Neuronal stem cell (in vitro differentiated cells): ENCODE data around the gene TINAGL1.

Experiments used
- DNase-seq: peaks from one replicate; pipeline ENCODE4 v3.0.0-alpha.2; 2013; ENCODE audit warnings: low spot score
- H2AFZ ChIP-seq: one replicate; pipeline ENCODE4 v1.6.1; 2013; ENCODE audit warnings: mild to moderate bottlenecking, low read length, inconsistent platforms
- H2AK5ac ChIP-seq: 2 replicates; pipeline ENCODE4 v1.6.1; 2013; ENCODE audit warnings: low read depth, mild to moderate bottlenecking, inconsistent platforms, low read length, moderate library complexity, mixed read lengths
- H2BK120ac ChIP-seq: 2 replicates; pipeline ENCODE4 v1.6.1; 2013; ENCODE audit warnings: low read depth, mild to moderate bottlenecking, inconsistent platforms, low read length, moderate library complexity, mixed read lengths
- H2BK12ac ChIP-seq: one replicate; pipeline ENCODE4 v1.6.1; 2013; ENCODE audit warnings: low read length, inconsistent platforms
- H2BK15ac ChIP-seq: 2 replicates; pipeline ENCODE4 v1.6.1; 2013; ENCODE audit warnings: mild to moderate bottlenecking, low read length, inconsistent platforms, mixed read lengths
- H2BK5ac ChIP-seq: one replicate; pipeline ENCODE4 v1.6.1; 2013; ENCODE audit warnings: inconsistent platforms, mild to moderate bottlenecking, low read length, moderate library complexity
- H3K14ac ChIP-seq: one replicate; pipeline ENCODE4 v1.6.1; 2013; ENCODE audit warnings: low read length, inconsistent platforms
- H3K18ac ChIP-seq: 2 replicates; pipeline ENCODE4 v1.6.1; 2013; ENCODE audit warnings: low read length, inconsistent platforms
- H3K23ac ChIP-seq: 2 replicates; pipeline ENCODE4 v1.6.1; 2013; ENCODE audit warnings: low read depth, mild to moderate bottlenecking, mixed read lengths, low read length, inconsistent platforms; ENCODE audit not compliant: poor library complexity
- H3K27ac ChIP-seq: replicated peaks from 3 replicates; pipeline ENCODE4 v1.5.1; 2013; ENCODE audit warnings: low read length, inconsistent platforms
- H3K27me3 ChIP-seq, 3 experiments: 2 replicates each; pipeline ENCODE4 v1.6.1; 2013; ENCODE audit warnings: low read length in 3 of 3, mild to moderate bottlenecking in 2 of 3, inconsistent platforms in 1 of 3, low read depth in 1 of 3, mixed read lengths in 1 of 3, moderate library complexity in 1 of 3; ENCODE audit not compliant: control insufficient read depth in 3 of 3, insufficient read depth in 3 of 3
- H3K36me3 ChIP-seq, 2 donors: replicated peaks in 1 of 2; 2 replicates each; pipeline ENCODE4 v1.6.1; 2013; ENCODE audit warnings: low read length in 2 of 2; ENCODE audit not compliant: control insufficient read depth in 2 of 2, insufficient read depth in 2 of 2
- H3K4ac ChIP-seq: 2 replicates; pipeline ENCODE4 v1.6.1; 2013; ENCODE audit warnings: inconsistent platforms, mild to moderate bottlenecking, low read length, moderate library complexity
- H3K4me1 ChIP-seq, 2 donors: 1 replicate in 1 of 2; 2 replicates in 1 of 2; pipeline ENCODE4 v1.6.1; 2013; ENCODE audit warnings: low read length in 2 of 2, low read depth in 1 of 2; ENCODE audit not compliant: control insufficient read depth in 2 of 2, insufficient read depth in 1 of 2
- H3K4me2 ChIP-seq: one replicate; pipeline ENCODE4 v1.6.1; 2013; ENCODE audit warnings: mild to moderate bottlenecking, low read length, inconsistent platforms; ENCODE audit not compliant: insufficient read depth, poor library complexity, severe bottlenecking
- H3K4me3 ChIP-seq, 2 donors: 2 replicates each; pipeline ENCODE4 v1.5.1; 2013; ENCODE audit warnings: low read length in 2 of 2, mild to moderate bottlenecking in 2 of 2, inconsistent platforms in 1 of 2, moderate library complexity in 1 of 2
- H3K79me1 ChIP-seq: one replicate; pipeline ENCODE4 v1.6.1; 2013; ENCODE audit warnings: low read depth, mild to moderate bottlenecking, inconsistent platforms, low read length, moderate library complexity
- H3K9ac ChIP-seq: one replicate; pipeline ENCODE4 v1.6.1; 2013; ENCODE audit warnings: mild to moderate bottlenecking, low read depth, low read length, inconsistent platforms; ENCODE audit not compliant: poor library complexity
- H3K9me3 ChIP-seq, 2 donors: replicated peaks in 1 of 2; 2 replicates each; pipeline versions ENCODE3 to v1.6.1; 2013; ENCODE audit warnings: low read length in 2 of 2, mild to moderate bottlenecking in 2 of 2, inconsistent platforms in 1 of 2, low read depth in 1 of 2, mixed read lengths in 1 of 2, moderate library complexity in 1 of 2; ENCODE audit not compliant: control insufficient read depth in 2 of 2, insufficient read depth in 1 of 2
- H4K8ac ChIP-seq: one replicate; pipeline ENCODE4 v1.6.1; 2013; ENCODE audit warnings: low read depth, mild to moderate bottlenecking, inconsistent platforms, low read length, moderate library complexity
- H4K91ac ChIP-seq: one replicate; pipeline ENCODE4 v1.6.1; 2013; ENCODE audit warnings: low read length, low read depth, mild to moderate bottlenecking, inconsistent platforms; ENCODE audit not compliant: poor library complexity
- WGBS, 2 donors: extraction: QIAGEN DNeasy Blood & Tissue Kit; methylation state at CpG; one replicate each; pipeline ENCODE4 v1.1.7; 2013; ENCODE audit warnings: missing lambda C conversion rate in 2 of 2, mixed read lengths in 1 of 2; ENCODE audit not compliant: insufficient read length in 2 of 2, insufficient replicate concordance in 1 of 2; ENCODE audit errors: extremely low coverage in 2 of 2; 5-methylcytosine and 5-hydroxymethylcytosine counted together

TINAGL1 gene

DNA sequence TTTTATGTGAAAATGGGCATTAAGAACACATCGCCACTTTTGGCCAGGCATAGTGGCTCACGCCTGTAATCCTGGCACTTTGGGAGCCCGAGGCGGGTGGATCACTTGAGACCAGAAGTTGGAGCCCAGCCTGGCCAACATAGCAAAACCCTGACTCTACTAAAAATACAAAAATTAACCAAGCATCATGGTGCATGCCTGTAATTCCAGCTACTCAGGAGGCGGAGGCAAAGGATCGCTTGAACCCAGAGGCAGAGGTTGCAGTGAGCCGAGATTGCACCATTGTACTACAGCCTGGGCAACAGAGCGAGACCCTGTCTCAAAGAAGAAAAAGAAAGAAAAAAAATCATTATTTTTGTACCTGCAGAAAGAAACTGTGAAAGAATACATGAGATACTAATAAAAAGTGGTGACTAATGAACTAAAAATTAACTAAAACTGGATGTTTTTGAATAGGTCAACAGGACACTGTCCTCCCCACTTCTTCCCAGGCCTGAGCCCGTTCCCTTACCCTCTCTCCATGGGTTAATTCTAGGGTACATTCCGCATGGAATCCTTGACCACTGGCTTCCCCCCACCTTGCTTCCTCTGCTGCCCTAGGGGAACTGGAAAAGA lies 8.3 kb upstream of the TINAGL1 start:
- WGBS, 2 donors, result no CpG with 5 or more reads among the region's 10 CpGs
- H3K18ac ChIP-seq, result no peak overlapping the region
- H3K14ac ChIP-seq, result no peak overlapping the region

GRCh38 chr1:31568895-31569595 lies 7.3 kb upstream of the TINAGL1 start:
- Histone ChIP-seq H3K23ac (no peak overlapping the region), H4K8ac (no peak overlapping the region), H3K9me3 (no peaks in the 10 kb centered on the region), H3K18ac (peak overlapping the region; percentile 45), H2AK5ac (no peak overlapping the region), H3K79me1 (no peaks in the 10 kb centered on the region), H2BK12ac (no peak overlapping the region), H4K91ac (no peak overlapping the region), H2AFZ (peak overlapping the region; percentile 65), H2BK120ac (no peak overlapping the region), H3K27ac (no peak overlapping the region), H2BK5ac (no peak overlapping the region), H3K14ac (no peak overlapping the region), H3K9ac (peak overlapping the region; percentile 24), H3K4me1 (peaks cover 0 to 2% of the 10 kb centered on the region in 2 donors), H3K4me3 (no peak overlapping the region), H3K27me3 (peaks cover 0 to 23% (median 2%) of the 10 kb centered on the region in 3 experiments), H2BK15ac (peak overlapping the region; percentile 11), H3K4ac (no peak overlapping the region), H3K4me2 (no peak overlapping the region), H3K36me3 (no peaks in the 10 kb centered on the region)
- DNase-seq, result no peak
- WGBS, 2 donors, result no CpG with 5 or more reads among the region's 11 CpGs

More for the DNA sequence above, 8.3 kb upstream of the TINAGL1 start:
- H2BK5ac ChIP-seq, result no peak overlapping the region
- peak overlapping the region; percentile 38 for H3K4ac ChIP-seq
- no peak overlapping the region for H2BK15ac ChIP-seq
- H4K91ac ChIP-seq, result no peak overlapping the region
- no peaks in the 10 kb centered on the region for H3K9me3 ChIP-seq
- H2AFZ ChIP-seq, result no peak overlapping the region
- H3K27me3 ChIP-seq, result peaks cover 0 to 18% (median 2%) of the 10 kb centered on the region in 3 experiments
- no peak overlapping the region for H3K9ac ChIP-seq
- H2BK12ac ChIP-seq, result no peak overlapping the region
- no peak overlapping the region for H3K27ac ChIP-seq
- no peak overlapping the region for H4K8ac ChIP-seq
- no peak overlapping the region for H3K4me3 ChIP-seq
- no peak overlapping the region for H2BK120ac ChIP-seq
- no peak for DNase-seq
- no peaks in the 10 kb centered on the region for H3K36me3 ChIP-seq
- H3K23ac ChIP-seq, result no peak overlapping the region
- no peaks in the 10 kb centered on the region for H3K79me1 ChIP-seq
- peaks cover 0 to 2% of the 10 kb centered on the region in 2 donors for H3K4me1 ChIP-seq
- H2AK5ac ChIP-seq, result no peak overlapping the region
- no peak overlapping the region for H3K4me2 ChIP-seq

- H3K14ac ChIP-seq, result no peak overlapping the region
- H4K8ac ChIP-seq, result no peak overlapping the region
- H2AFZ ChIP-seq, result peak overlapping the region; percentile 65
- no peaks in the 10 kb centered on the region for H3K9me3 ChIP-seq
- H3K27me3 ChIP-seq, result peaks cover 0 to 28% (median 2%) of the 10 kb centered on the region in 3 experiments
- no peak overlapping the region for H3K27ac ChIP-seq
- no peak overlapping the region for H2AK5ac ChIP-seq
- no peak overlapping the region for H2BK5ac ChIP-seq
- H3K79me1 ChIP-seq, result no peaks in the 10 kb centered on the region
- no peak overlapping the region for H3K4me2 ChIP-seq
- no peak overlapping the region for H2BK120ac ChIP-seq
- no peak overlapping the region for H3K4ac ChIP-seq
- H3K36me3 ChIP-seq, result no peaks in the 10 kb centered on the region
- WGBS, 2 donors, result no CpG with 5 or more reads among the region's 13 CpGs
- no peak for DNase-seq
- H3K23ac ChIP-seq, result no peak overlapping the region
- no peak overlapping the region for H3K18ac ChIP-seq
- H4K91ac ChIP-seq, result no peak overlapping the region
- H3K9ac ChIP-seq, result no peak overlapping the region
- peaks cover 0 to 2% of the 10 kb centered on the region in 2 donors for H3K4me1 ChIP-seq
- H2BK15ac ChIP-seq, result no peak overlapping the region
- no peak overlapping the region for H2BK12ac ChIP-seq
- H3K4me3 ChIP-seq, result no peak overlapping the region
Measured at GRCh38 chr1:31569596-31570173, 6.6 kb upstream of the TINAGL1 start.

DNA sequence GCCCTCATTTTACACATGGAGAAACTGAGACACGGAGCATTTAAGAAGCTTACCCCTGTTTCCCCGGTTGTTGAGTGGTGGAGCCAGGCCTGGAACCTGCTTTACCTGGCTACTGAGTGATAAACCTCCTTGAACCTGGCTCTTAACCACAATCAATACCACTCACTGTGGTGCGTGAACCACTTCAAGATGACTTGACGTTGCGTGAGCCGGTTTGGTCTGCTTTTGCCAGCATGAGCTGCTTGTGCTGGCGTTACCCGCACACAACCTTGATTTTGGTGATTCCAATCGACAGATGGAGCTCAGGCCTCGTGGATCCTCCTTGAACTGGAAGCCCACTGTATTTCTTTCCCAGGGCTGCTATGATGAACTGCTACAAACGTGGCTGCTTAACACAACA lies 6.1 kb upstream of the TINAGL1 start:
- Histone ChIP-seq H4K91ac (no peak overlapping the region), H3K27me3 (peaks cover 0 to 33% (median 2%) of the 10 kb centered on the region in 3 experiments), H2AFZ (no peak overlapping the region), H3K36me3 (no peaks in the 10 kb centered on the region), H3K4ac (no peak overlapping the region), H2AK5ac (no peak overlapping the region), H3K4me2 (no peak overlapping the region), H2BK12ac (no peak overlapping the region), H3K9ac (no peak overlapping the region), H3K9me3 (no peaks in the 10 kb centered on the region), H3K27ac (no peak overlapping the region), H2BK120ac (no peak overlapping the region), H2BK15ac (no peak overlapping the region), H3K79me1 (no peaks in the 10 kb centered on the region), H3K18ac (no peak overlapping the region), H3K23ac (no peak overlapping the region), H2BK5ac (no peak overlapping the region), H4K8ac (no peak overlapping the region), H3K4me1 (peaks cover 0 to 2% of the 10 kb centered on the region in 2 donors), H3K14ac (no peak overlapping the region), H3K4me3 (no peak overlapping the region)
- DNase-seq, result no peak
- WGBS, 2 donors, result no CpG with 5 or more reads among the region's 11 CpGs
